DOHH2 (cell line): Measurements from ENCODE around the gene THAP3.
"Not testable (repeated sequence)": the region's sequence is repeated elsewhere in the genome, so short reads cannot be mapped to it uniquely, and the experiment has no call there.

Experiments used
- H3F3A ChIP-seq: fragments of 200-600 bp; sonication (generic), shearing (Covaris generic); 2 replicates; pipeline ENCODE4 v1.6.0; 2016; ENCODE audit warnings: antibody characterized with exemption, mild to moderate bottlenecking; ENCODE audit not compliant: control insufficient read depth, insufficient read depth
- H3K27ac ChIP-seq: fragments of 200-600 bp; sonication (generic); 2 replicates; pipeline ENCODE4 v1.5.1; 2014; ENCODE audit warnings: low read depth, mild to moderate bottlenecking, low read length, moderate library complexity
- H3K27me3 ChIP-seq: fragments of 200-600 bp; sonication (generic); 2 replicates; pipeline ENCODE4 v1.6.1; 2014; ENCODE audit warnings: mild to moderate bottlenecking, low read length, mixed read lengths; ENCODE audit not compliant: control insufficient read depth
- H3K36me3 ChIP-seq: fragments of 200-600 bp; sonication (generic); 2 replicates; pipeline ENCODE4 v1.6.1; 2014; ENCODE audit warnings: mild to moderate bottlenecking, low read length, moderate library complexity, mixed read lengths; ENCODE audit not compliant: control insufficient read depth
- H3K4me1 ChIP-seq: fragments of 200-600 bp; sonication (generic); 2 replicates; pipeline ENCODE4 v1.6.1; 2014; ENCODE audit warnings: mild to moderate bottlenecking, low read length, mixed read lengths; ENCODE audit not compliant: control insufficient read depth
- H3K4me2 ChIP-seq: fragments of 200-600 bp; sonication (generic); 2 replicates; pipeline ENCODE4 v1.6.0; 2014; ENCODE audit warnings: mild to moderate bottlenecking, low read length, moderate library complexity
- H3K4me3 ChIP-seq: fragments of 200-600 bp; sonication (generic); 2 replicates; pipeline ENCODE4 v1.5.1; 2014; ENCODE audit warnings: mild to moderate bottlenecking, low read length, mixed read lengths
- H3K79me2 ChIP-seq: fragments of 200-600 bp; sonication (generic); 2 replicates; pipeline ENCODE4 v1.6.1; 2014; ENCODE audit warnings: mild to moderate bottlenecking, low read length, mixed read lengths; ENCODE audit not compliant: control insufficient read depth
- H3K9me2 ChIP-seq: fragments of 200-600 bp; sonication (generic); replicated peaks from 2 replicates; pipeline ENCODE4 v1.6.1; 2014; ENCODE audit warnings: mild to moderate bottlenecking, low read length, mixed read lengths; ENCODE audit not compliant: control insufficient read depth
- H3K9me3 ChIP-seq: fragments of 200-600 bp; sonication (generic); 2 replicates; pipeline ENCODE4 v1.6.1; 2014; ENCODE audit warnings: antibody characterized with exemption, low read length, mixed read lengths; ENCODE audit not compliant: control insufficient read depth, insufficient read depth
- H4K20me1 ChIP-seq: fragments of 200-600 bp; sonication (generic); 2 replicates; pipeline ENCODE4 v1.6.0; 2014; ENCODE audit warnings: low read depth, mild to moderate bottlenecking, antibody characterized with exemption, low read length, moderate library complexity; ENCODE audit not compliant: control insufficient read depth, insufficient read depth
- CTCF ChIP-seq: fragments of 200-600 bp; sonication (generic); IDR thresholded peaks from one replicate; pipeline ENCODE4 v1.5.1; 2014; ENCODE audit warnings: antibody characterized with exemption, mild to moderate bottlenecking, low read depth, low read length; ENCODE audit not compliant: poor library complexity, severe bottlenecking
- EZH2phosphoT487 ChIP-seq: fragments of 200-600 bp; sonication (generic); IDR thresholded peaks from 2 replicates; pipeline ENCODE4 v1.6.1; 2017; ENCODE audit warnings: borderline replicate concordance, mild to moderate bottlenecking, antibody characterized with exemption, low read length, moderate library complexity, mixed read lengths

THAP3 gene

GRCh38 chr1:6597777-6598131, 26.9 kb upstream of the THAP3 start:
- Histone ChIP-seq H3K36me3 (peaks cover 13% of the 10 kb centered on the region; the same call in 1 of the 2 replicates), H3K9me3 (no peaks in the 10 kb centered on the region), H3K4me3 (no peak overlapping the region), H3K27ac (no peak overlapping the region), H3K4me2 (no peak overlapping the region), H3K79me2 (peaks cover 25% of the 10 kb centered on the region), H4K20me1 (peaks cover 10% of the 10 kb centered on the region; the same call in 1 of the 2 replicates), H3F3A (peaks cover 5% of the 10 kb centered on the region; the same call in 1 of the 2 replicates), H3K9me2 (no peaks in the 10 kb centered on the region), H3K27me3 (peaks cover 26% of the 10 kb centered on the region), H3K4me1 (peaks cover 36% of the 10 kb centered on the region)
- TF ChIP-seq EZH2phosphoT487 (no peak), CTCF (no peak)

- Histone ChIP-seq H3K4me1 (peaks cover 45% of the 10 kb centered on the region), H3K79me2 (peaks cover 25% of the 10 kb centered on the region), H3K9me3 (no peaks in the 10 kb centered on the region), H3K27ac (no peak overlapping the region), H4K20me1 (peaks cover 10% of the 10 kb centered on the region; the same call in 1 of the 2 replicates), H3K4me3 (peak overlapping the region; percentile 59), H3K4me2 (peak overlapping the region; percentile 93), H3K36me3 (peaks cover 13% of the 10 kb centered on the region; the same call in 1 of the 2 replicates), H3K9me2 (no peaks in the 10 kb centered on the region), H3F3A (peaks cover 13% of the 10 kb centered on the region), H3K27me3 (peaks cover 41% of the 10 kb centered on the region)
- no peak for TF ChIP-seq EZH2phosphoT487
Measured at GRCh38 chr1:6599141-6599975, 25.3 kb upstream of the THAP3 start.

GRCh38 chr1:6599991-6600390, 24.7 kb upstream of the THAP3 start:
- Histone ChIP-seq H3K4me1 (peaks cover 45% of the 10 kb centered on the region), H3K4me3 (peak overlapping the region; percentile 80), H3K27me3 (peaks cover 43% of the 10 kb centered on the region), H3K36me3 (peaks cover 13% of the 10 kb centered on the region; the same call in 1 of the 2 replicates), H3F3A (peaks cover 13% of the 10 kb centered on the region), H3K4me2 (peak overlapping the region; percentile 93), H3K79me2 (peaks cover 25% of the 10 kb centered on the region)
- H3K9me2 ChIP-seq, H3K9me3 ChIP-seq, H3K27ac ChIP-seq, H4K20me1 ChIP-seq: not testable (repeated sequence)

GRCh38 chr1:6600410-6601048, 24.1 kb upstream of the THAP3 start:
- H3K4me3 ChIP-seq, result peak overlapping the region; percentile 80
- H3K27me3 ChIP-seq, result peaks cover 43% of the 10 kb centered on the region
- H3F3A ChIP-seq, result peaks cover 10% of the 10 kb centered on the region
- peaks cover 10% of the 10 kb centered on the region; the same call in 1 of the 2 replicates for H4K20me1 ChIP-seq
- H3K27ac ChIP-seq, result no peak overlapping the region
- no peaks in the 10 kb centered on the region for H3K9me3 ChIP-seq
- TF ChIP-seq CTCF (no peak), EZH2phosphoT487 (no peak)
- peaks cover 25% of the 10 kb centered on the region for H3K79me2 ChIP-seq
- peak overlapping the region; percentile 93 for H3K4me2 ChIP-seq
- no peaks in the 10 kb centered on the region for H3K9me2 ChIP-seq
- peaks cover 10% of the 10 kb centered on the region; the same call in 1 of the 2 replicates for H3K36me3 ChIP-seq
- H3K4me1 ChIP-seq, result peaks cover 45% of the 10 kb centered on the region
